ENCODE measurements around the gene CRYBB1.

Gene CRYBB1

GRCh38 chr22:26636296-26636695 is 18.5 kb upstream of the CRYBB1 start:
- H3K27ac ChIP-seq (ENCODE audit: low read depth, low read length): no peak overlapping the region
- no peaks in the 10 kb centered on the region for H3K9me3 ChIP-seq (ENCODE audit: control insufficient read depth in 5 of 5, low read length in 5 of 5)
- H3K4me1 ChIP-seq (ENCODE audit: control insufficient read depth in 5 of 5, insufficient read depth in 5 of 5, low read length in 5 of 5): peaks cover 0 to 10% (median 0%) of the 10 kb centered on the region in 5 donors
- no peak overlapping the region for H3K4me3 ChIP-seq (ENCODE audit: low read depth in 1 of 5, low read length in 5 of 5)
- H3K36me3 ChIP-seq (ENCODE audit: control insufficient read depth in 5 of 5, insufficient read depth in 5 of 5, low read length in 5 of 5): no peaks in the 10 kb centered on the region
- peaks cover 0 to 8% (median 0%) of the 10 kb centered on the region in 5 donors for H3K27me3 ChIP-seq (ENCODE audit: control insufficient read depth in 5 of 5, insufficient read depth in 4 of 5, low read length in 5 of 5)
- H3K9ac ChIP-seq (ENCODE audit: low read length in 5 of 5): no peak overlapping the region

GRCh38 chr22:26635117-26635516 is 17.3 kb upstream of the CRYBB1 start:
- no peak overlapping the region for H3K27ac ChIP-seq (ENCODE audit: low read depth, low read length)
- no peak overlapping the region for H3K9ac ChIP-seq (ENCODE audit: low read length in 5 of 5)
- H3K4me3 ChIP-seq (ENCODE audit: low read depth in 1 of 5, low read length in 5 of 5): no peak overlapping the region
- peaks cover 0 to 8% (median 0%) of the 10 kb centered on the region in 5 donors for H3K27me3 ChIP-seq (ENCODE audit: control insufficient read depth in 5 of 5, insufficient read depth in 4 of 5, low read length in 5 of 5)
- H3K9me3 ChIP-seq (ENCODE audit: control insufficient read depth in 5 of 5, low read length in 5 of 5): peaks cover 0 to 6% (median 0%) of the 10 kb centered on the region in 5 donors
- H3K36me3 ChIP-seq (ENCODE audit: control insufficient read depth in 5 of 5, insufficient read depth in 5 of 5, low read length in 5 of 5): no peaks in the 10 kb centered on the region
- H3K4me1 ChIP-seq (ENCODE audit: control insufficient read depth in 5 of 5, insufficient read depth in 5 of 5, low read length in 5 of 5): peaks cover 0 to 10% (median 0%) of the 10 kb centered on the region in 5 donors

- H3K36me3 ChIP-seq (ENCODE audit: control insufficient read depth in 5 of 5, insufficient read depth in 5 of 5, low read length in 5 of 5): no peaks in the 10 kb centered on the region
- H3K9ac ChIP-seq (ENCODE audit: low read length in 5 of 5): no peak overlapping the region
- H3K4me3 ChIP-seq (ENCODE audit: low read depth in 1 of 5, low read length in 5 of 5): no peak overlapping the region
- H3K27ac ChIP-seq (ENCODE audit: low read depth, low read length): no peak overlapping the region
- H3K4me1 ChIP-seq (ENCODE audit: control insufficient read depth in 5 of 5, insufficient read depth in 5 of 5, low read length in 5 of 5): peaks cover 0 to 10% (median 0%) of the 10 kb centered on the region in 5 donors
- H3K9me3 ChIP-seq (ENCODE audit: control insufficient read depth in 5 of 5, low read length in 5 of 5): peaks cover 0 to 9% (median 0%) of the 10 kb centered on the region in 5 donors
- H3K27me3 ChIP-seq (ENCODE audit: control insufficient read depth in 5 of 5, insufficient read depth in 4 of 5, low read length in 5 of 5): peaks cover 0 to 8% (median 0%) of the 10 kb centered on the region in 5 donors
Observed at GRCh38 chr22:26634189-26634588, 16.4 kb upstream of the CRYBB1 start.

DNA sequence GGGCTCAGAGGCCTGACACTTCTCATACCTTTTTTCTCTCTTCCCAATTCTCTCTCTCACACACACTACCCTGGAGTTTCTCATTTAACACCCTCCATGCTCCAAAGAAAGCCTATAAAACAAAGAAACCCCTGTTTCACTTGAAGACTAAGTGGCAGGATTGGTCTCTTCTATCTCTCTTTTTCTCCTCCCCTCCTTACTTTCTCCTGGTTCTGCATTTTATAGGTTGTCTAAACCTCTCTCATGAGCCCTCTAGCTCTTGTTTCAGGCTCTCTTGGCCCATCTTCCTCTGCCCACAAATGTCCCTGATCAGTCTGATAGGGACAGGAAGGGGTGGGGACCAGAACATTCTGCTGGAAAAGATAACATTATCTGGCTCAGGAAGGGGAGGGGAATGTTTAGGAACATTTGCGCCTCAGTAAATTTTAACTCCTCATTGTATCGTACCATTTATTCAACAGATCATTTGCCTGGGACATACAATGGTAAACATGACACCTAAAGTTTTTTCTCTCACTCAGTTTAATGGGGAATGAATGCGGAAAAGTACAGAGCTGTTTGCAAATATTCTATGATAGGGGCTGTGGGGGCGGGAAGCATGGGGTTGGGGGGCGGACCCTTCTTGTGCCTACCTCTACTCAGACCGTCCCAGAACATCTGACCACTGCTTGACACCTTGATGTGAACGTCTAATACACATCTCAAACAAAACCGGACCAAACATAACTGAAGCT is 14.8 kb upstream of the CRYBB1 start:
- no peaks in the 10 kb centered on the region for H3K36me3 ChIP-seq (ENCODE audit: control insufficient read depth in 5 of 5, insufficient read depth in 5 of 5, low read length in 5 of 5)
- H3K4me3 ChIP-seq (ENCODE audit: low read depth in 1 of 5, low read length in 5 of 5): no peak overlapping the region
- H3K4me1 ChIP-seq (ENCODE audit: control insufficient read depth in 5 of 5, insufficient read depth in 5 of 5, low read length in 5 of 5): peaks cover 0 to 10% (median 0%) of the 10 kb centered on the region in 5 donors
- peaks cover 0 to 4% (median 0%) of the 10 kb centered on the region in 5 donors for H3K27me3 ChIP-seq (ENCODE audit: control insufficient read depth in 5 of 5, insufficient read depth in 4 of 5, low read length in 5 of 5)
- H3K9me3 ChIP-seq (ENCODE audit: control insufficient read depth in 5 of 5, low read length in 5 of 5): peaks cover 0 to 9% (median 0%) of the 10 kb centered on the region in 5 donors
- H3K9ac ChIP-seq (ENCODE audit: low read length in 5 of 5): no peak overlapping the region
- H3K27ac ChIP-seq (ENCODE audit: low read depth, low read length): no peak overlapping the region

- peaks cover 0 to 4% (median 0%) of the 10 kb centered on the region in 5 donors for H3K27me3 ChIP-seq (ENCODE audit: control insufficient read depth in 5 of 5, insufficient read depth in 4 of 5, low read length in 5 of 5)
- no peaks in the 10 kb centered on the region for H3K36me3 ChIP-seq (ENCODE audit: control insufficient read depth in 5 of 5, insufficient read depth in 5 of 5, low read length in 5 of 5)
- H3K9me3 ChIP-seq (ENCODE audit: control insufficient read depth in 5 of 5, low read length in 5 of 5): peaks cover 0 to 9% (median 0%) of the 10 kb centered on the region in 5 donors
- H3K27ac ChIP-seq (ENCODE audit: low read depth, low read length): no peak overlapping the region
- peaks cover 0 to 10% (median 0%) of the 10 kb centered on the region in 5 donors for H3K4me1 ChIP-seq (ENCODE audit: control insufficient read depth in 5 of 5, insufficient read depth in 5 of 5, low read length in 5 of 5)
- no peak overlapping the region for H3K9ac ChIP-seq (ENCODE audit: low read length in 5 of 5)
- no peak overlapping the region for H3K4me3 ChIP-seq (ENCODE audit: low read depth in 1 of 5, low read length in 5 of 5)
Observed at GRCh38 chr22:26631282-26631681, 13.5 kb upstream of the CRYBB1 start.

GRCh38 chr22:26629988-26630761 is 12.3 kb upstream of the CRYBB1 start:
- H3K36me3 ChIP-seq (ENCODE audit: control insufficient read depth in 5 of 5, insufficient read depth in 5 of 5, low read length in 5 of 5): no peaks in the 10 kb centered on the region
- peaks cover 0 to 10% (median 0%) of the 10 kb centered on the region in 5 donors for H3K4me1 ChIP-seq (ENCODE audit: control insufficient read depth in 5 of 5, insufficient read depth in 5 of 5, low read length in 5 of 5)
- no peak overlapping the region for H3K4me3 ChIP-seq (ENCODE audit: low read depth in 1 of 5, low read length in 5 of 5)
- no peak overlapping the region for H3K27ac ChIP-seq (ENCODE audit: low read depth, low read length)
- peaks cover 0 to 4% (median 0%) of the 10 kb centered on the region in 5 donors for H3K27me3 ChIP-seq (ENCODE audit: control insufficient read depth in 5 of 5, insufficient read depth in 4 of 5, low read length in 5 of 5)
- H3K9ac ChIP-seq (ENCODE audit: low read length in 5 of 5): no peak overlapping the region
- H3K9me3 ChIP-seq (ENCODE audit: control insufficient read depth in 5 of 5, low read length in 5 of 5): peaks cover 0 to 9% (median 0%) of the 10 kb centered on the region in 5 donors

DNA sequence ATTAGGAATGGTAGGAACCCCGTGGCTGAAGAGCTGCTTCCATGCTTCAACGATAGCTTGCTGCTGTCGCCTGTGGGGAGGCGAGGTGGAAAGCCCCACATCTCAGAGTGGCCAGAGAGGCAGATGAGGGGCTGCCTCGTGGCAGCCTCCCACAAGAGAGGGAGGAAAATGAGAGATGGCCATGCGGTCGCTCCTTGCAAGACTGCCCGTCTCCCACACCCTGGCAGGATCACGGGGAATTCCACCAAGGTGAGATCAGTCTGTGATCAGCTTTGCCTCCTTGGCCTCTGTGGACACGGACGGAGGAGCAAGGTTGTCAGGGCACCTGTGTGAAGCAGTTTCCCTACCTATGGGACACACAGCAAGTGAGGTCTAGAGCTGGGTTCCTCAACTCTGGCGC is 7.0 kb upstream of the CRYBB1 start:
- Histone ChIP-seq H3K27me3 (ENCODE audit: control insufficient read depth in 5 of 5, insufficient read depth in 4 of 5, low read length in 5 of 5) (peaks cover 0 to 7% (median 2%) of the 10 kb centered on the region in 5 donors), H3K9me3 (ENCODE audit: control insufficient read depth in 5 of 5, low read length in 5 of 5) (no peaks in the 10 kb centered on the region), H3K9ac (ENCODE audit: low read length in 5 of 5) (no peak overlapping the region), H3K27ac (ENCODE audit: low read depth, low read length) (no peak overlapping the region), H3K4me3 (ENCODE audit: low read depth in 1 of 5, low read length in 5 of 5) (no peak overlapping the region), H3K36me3 (ENCODE audit: control insufficient read depth in 5 of 5, insufficient read depth in 5 of 5, low read length in 5 of 5) (no peaks in the 10 kb centered on the region), H3K4me1 (ENCODE audit: control insufficient read depth in 5 of 5, insufficient read depth in 5 of 5, low read length in 5 of 5) (peaks cover 0 to 2% (median 0%) of the 10 kb centered on the region in 5 donors)

GRCh38 chr22:26623984-26624383 is 6.2 kb upstream of the CRYBB1 start:
- no peak overlapping the region for H3K9ac ChIP-seq (ENCODE audit: low read length in 5 of 5)
- no peak overlapping the region for H3K27ac ChIP-seq (ENCODE audit: low read depth, low read length)
- H3K9me3 ChIP-seq (ENCODE audit: control insufficient read depth in 5 of 5, low read length in 5 of 5): no peaks in the 10 kb centered on the region
- peaks cover 0 to 10% (median under 1%) of the 10 kb centered on the region in 5 donors for H3K4me1 ChIP-seq (ENCODE audit: control insufficient read depth in 5 of 5, insufficient read depth in 5 of 5, low read length in 5 of 5)
- no peak overlapping the region for H3K4me3 ChIP-seq (ENCODE audit: low read depth in 1 of 5, low read length in 5 of 5)
- H3K27me3 ChIP-seq (ENCODE audit: control insufficient read depth in 5 of 5, insufficient read depth in 4 of 5, low read length in 5 of 5): peaks cover 0 to 7% (median 2%) of the 10 kb centered on the region in 5 donors
- no peaks in the 10 kb centered on the region for H3K36me3 ChIP-seq (ENCODE audit: control insufficient read depth in 5 of 5, insufficient read depth in 5 of 5, low read length in 5 of 5)

- Histone ChIP-seq H3K27ac (ENCODE audit: low read depth, low read length) (no peak within 1 kb of the TSS), H3K9me3 (ENCODE audit: control insufficient read depth in 5 of 5, low read length in 5 of 5) (no peaks in the 10 kb centered on the region), H3K36me3 (ENCODE audit: control insufficient read depth in 5 of 5, insufficient read depth in 5 of 5, low read length in 5 of 5) (no peaks in the 10 kb centered on the region), H3K27me3 (ENCODE audit: control insufficient read depth in 5 of 5, insufficient read depth in 4 of 5, low read length in 5 of 5) (peaks cover 0 to 7% (median 2%) of the 10 kb centered on the region in 5 donors), H3K4me1 (ENCODE audit: control insufficient read depth in 5 of 5, insufficient read depth in 5 of 5, low read length in 5 of 5) (peaks cover 0 to 28% (median 7%) of the 10 kb centered on the region in 5 donors), H3K4me3 (ENCODE audit: low read depth in 1 of 5, low read length in 5 of 5) (no peak within 1 kb of the TSS), H3K9ac (ENCODE audit: low read length in 5 of 5) (no peak within 1 kb of the TSS)
Observed at GRCh38 chr22:26621663-26622062, 3.8 kb upstream of the CRYBB1 start, which contains the start of gene CRYBA4. CRYBA4 (plus strand) TSS chr22:26621963; CDS start chr22:26622597, 634 bp downstream.

DNA sequence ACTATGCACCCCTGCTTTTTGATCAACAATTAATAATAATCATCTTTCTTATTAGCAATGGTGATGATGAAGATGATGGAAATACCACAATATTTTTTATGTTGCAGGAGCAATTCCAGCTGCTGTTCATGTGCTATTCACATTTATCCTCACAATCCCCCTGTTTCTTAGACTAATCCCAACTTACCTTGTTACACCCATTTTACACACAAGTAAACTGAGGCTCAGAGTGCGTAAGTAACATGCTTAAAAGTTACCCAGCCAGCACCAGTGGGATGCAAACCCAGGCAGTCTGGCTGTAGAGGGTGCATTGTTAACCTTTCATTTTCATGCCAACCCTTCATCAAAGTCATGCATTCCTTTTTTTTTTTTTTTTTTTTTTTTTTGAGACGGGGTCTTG is 2.4 kb upstream of the CRYBB1 start:
- H3K4me3 ChIP-seq (ENCODE audit: low read depth in 1 of 5, low read length in 5 of 5): no peak overlapping the region
- peaks cover 0 to 35% (median 7%) of the 10 kb centered on the region in 5 donors for H3K4me1 ChIP-seq (ENCODE audit: control insufficient read depth in 5 of 5, insufficient read depth in 5 of 5, low read length in 5 of 5)
- H3K36me3 ChIP-seq (ENCODE audit: control insufficient read depth in 5 of 5, insufficient read depth in 5 of 5, low read length in 5 of 5): no peaks in the 10 kb centered on the region
- H3K27ac ChIP-seq (ENCODE audit: low read depth, low read length): no peak overlapping the region
- H3K27me3 ChIP-seq (ENCODE audit: control insufficient read depth in 5 of 5, insufficient read depth in 4 of 5, low read length in 5 of 5): peaks cover under 1 to 11% (median 5%) of the 10 kb centered on the region in 5 donors
- H3K9me3 ChIP-seq (ENCODE audit: control insufficient read depth in 5 of 5, low read length in 5 of 5): no peaks in the 10 kb centered on the region
- H3K9ac ChIP-seq (ENCODE audit: low read length in 5 of 5): no peak overlapping the region

Data from subcutaneous abdominal adipose tissue (tissue), 5 donors.